Kidney glomerular epithelial cell (primary cell): ENCODE data around the gene COL23A1.

Experiments
- DNase-seq: peaks from one replicate; lab custom pipeline; 2025; lab: John Stamatoyannopoulos, UW

Gene COL23A1

DNA sequence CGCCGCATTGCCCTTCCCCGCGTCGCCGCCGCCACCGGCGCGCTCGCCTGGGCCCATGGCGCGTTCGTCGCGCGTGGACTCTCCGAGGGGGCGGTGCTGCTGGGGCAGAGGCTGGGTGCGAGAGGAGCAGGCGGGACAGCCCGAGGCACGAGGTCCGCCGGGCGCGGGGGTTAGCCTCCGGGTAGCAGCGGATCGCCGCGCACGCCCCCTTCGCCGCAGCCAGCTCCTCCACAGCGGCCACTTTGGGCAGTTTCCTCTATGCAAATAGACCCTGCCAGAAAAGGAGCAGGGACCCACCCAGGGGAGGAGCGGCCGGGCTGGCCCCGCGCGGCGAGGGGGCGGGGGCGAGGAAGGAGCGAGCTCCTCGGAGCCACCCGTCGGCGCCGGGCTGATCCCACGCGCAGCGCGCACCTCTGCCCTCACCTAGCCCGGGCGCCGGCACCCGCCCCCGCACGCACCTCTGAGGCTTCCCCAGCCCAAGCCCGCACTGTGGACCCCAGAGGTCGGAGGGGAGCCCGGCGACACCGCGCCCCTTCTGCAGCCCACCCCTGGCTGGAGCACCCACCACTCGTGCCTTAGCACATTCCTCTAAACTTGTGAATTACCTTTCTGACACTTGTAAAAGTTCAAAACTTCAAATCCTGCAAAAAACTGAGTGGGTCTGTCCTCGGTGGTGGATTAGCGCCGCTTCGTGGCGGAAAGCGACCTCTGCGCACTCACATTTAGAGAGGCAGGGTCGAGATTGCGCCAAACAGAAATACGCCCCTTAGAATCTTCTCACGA lies at the start of gene COL23A1:
TSS of gene COL23A1 (minus strand) at position 253 of the 783 bp plus-strand sequence.
- peak; percentile 46 for DNase-seq

DNA sequence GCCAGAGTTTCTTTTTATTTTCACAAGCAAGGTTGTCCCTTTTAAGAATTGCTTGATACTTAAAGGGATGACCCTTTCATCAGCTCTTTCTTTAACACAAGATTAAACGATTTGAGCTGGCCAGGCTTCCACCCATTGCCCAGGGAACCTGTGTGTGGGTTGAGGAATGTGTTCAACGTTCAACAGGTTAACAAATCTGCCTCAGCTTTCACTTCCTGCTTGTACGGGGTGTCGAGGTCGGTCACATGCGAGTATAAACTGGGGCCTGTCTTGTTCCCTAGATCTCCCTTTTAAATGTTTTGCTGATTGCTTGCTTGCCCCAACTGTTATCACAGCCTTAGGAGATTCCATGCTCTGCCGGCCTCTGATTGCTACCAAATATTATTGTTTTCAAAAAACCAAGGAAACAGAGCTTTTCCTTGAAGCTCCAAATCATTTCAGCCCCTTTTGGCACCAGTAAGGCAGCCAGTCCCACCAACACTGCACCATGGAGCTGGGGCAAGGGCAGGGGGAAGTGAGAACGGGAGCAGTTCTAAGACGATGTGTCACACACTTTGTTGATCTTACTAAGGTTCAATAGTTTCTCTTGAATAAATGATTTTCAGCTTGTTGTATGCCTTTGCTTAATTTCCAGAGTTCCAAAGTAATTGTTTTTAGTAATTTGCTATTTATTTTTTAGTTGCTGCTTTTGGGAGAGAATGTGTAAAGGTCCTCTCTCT lies 47.3 kb upstream of the COL23A1 start:
- DNase-seq: no peak

GRCh38 chr5:178632285-178632684 lies 42.1 kb upstream of the COL23A1 start:
- DNase-seq: no peak

DNA sequence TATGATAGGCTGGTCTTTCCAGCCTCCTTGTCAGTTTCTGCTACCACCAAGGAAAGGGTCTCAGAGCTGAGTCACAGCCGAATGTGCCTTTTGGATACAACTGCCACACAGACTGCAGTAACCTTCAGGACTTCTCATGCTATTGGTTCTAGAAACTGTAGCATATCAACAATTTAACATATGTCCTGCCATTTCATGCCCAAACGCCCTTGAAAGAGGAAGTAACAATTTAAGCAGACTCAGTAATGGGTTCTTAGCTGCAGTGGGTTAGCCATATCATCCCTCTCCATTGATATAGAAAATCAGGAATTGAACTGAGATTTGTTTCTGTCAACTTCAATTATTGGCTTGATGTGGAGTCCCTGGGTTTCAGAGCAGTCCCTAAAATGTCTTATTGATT lies 40.8 kb upstream of the COL23A1 start:
- DNase-seq: no peak

- no peak for DNase-seq
Observed at GRCh38 chr5:178630475-178630930, 40.3 kb upstream of the COL23A1 start.

DNA sequence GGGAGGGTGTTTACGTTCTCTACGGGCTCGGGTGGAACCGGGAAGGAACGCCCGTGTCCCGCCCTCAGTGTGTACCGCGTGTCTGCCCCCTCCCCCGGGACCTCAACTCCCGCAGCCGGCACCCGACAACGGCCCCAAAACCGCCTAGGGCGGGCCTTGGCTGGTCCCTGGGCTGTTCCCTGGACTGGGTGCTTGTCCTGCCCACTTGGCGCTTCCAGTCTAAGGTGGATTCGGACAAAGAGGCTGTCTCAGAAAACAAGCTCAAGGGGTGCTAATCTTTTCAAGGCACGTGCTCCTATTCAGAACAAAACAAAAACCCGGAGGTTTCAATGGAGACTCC lies 37.0 kb upstream of the COL23A1 start:
- no peak for DNase-seq

DNA sequence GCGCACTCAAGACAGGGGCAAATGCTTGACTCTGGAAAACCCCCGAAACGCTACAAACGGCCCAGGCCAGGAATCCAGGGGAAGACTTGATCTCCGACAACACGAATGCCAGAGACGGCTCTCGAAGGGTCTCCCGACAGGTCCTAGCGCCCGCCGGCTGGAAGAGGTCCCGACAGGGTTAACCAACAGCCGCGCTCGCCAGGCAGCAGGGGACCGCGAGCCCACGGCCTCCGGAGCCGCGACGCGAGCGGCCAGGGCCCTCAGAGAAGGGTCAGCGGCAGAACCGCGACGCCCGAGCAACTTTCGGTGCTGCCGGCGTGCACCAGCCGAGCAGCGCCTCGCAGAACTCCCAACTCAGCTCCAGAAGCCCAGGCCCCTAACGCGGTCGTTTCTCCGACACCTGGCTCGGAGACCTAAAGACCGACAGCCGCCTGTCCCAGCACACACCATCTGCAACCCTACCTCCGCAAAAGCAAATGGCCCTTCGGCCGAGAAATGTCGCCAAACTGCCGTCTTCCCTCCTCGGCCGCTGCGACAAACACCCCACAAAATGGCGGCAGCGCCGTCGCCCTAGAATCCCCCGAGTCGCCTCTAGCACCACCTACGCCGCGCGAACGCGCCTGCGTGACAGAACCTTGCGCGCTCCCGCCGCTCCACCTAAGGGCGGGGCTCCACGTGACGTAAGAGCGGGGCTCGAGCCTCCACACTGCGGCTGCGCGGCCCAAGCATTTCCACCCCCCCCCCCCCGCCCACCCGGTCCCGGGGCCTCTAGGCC lies 36.5 kb upstream of the COL23A1 start, which contains the start of gene CLK4:
TSS of gene CLK4 (minus strand) at position 567 of the 775 bp plus-strand sequence. CDS start 3,634 bp downstream, outside the sequence.
- DNase-seq: peak; percentile 93

DNA sequence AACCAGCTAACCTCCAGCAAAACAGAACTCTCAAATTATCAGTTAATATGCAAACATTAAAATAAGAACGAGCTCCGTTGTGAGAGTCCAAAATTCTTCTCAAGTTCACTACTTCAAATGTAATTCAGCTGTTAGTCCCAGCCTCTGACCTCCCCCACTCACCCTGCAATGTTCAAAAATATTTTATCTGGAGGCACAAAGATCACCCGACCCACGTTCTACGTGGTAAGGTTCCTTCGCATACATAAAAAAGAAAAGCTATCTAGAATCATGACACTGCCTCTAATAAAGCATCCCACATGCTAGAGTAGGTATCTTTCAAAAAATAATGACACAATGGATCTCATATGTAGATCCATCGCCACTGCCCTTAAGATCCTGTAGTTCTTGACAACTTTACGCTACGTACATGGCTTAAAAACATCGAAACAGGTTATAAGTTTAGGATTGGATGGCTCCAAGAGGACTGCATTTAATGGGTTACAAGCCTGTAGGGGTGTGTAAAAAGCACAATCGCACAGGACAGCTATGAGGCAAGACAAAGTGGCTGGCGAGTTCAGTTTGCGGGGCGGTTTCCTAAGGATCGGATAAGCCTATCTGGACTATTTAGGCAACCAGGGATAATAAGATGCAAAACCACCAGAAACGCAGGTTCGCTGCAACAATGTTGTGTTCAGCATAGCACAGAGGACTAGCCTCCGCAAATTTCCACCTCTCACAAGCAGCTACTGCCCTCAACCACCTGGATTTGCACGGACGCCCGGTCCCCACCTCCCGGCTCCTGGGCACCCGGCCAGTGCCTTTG lies 35.7 kb upstream of the COL23A1 start:
- no peak for DNase-seq

- no peak for DNase-seq
Observed at GRCh38 chr5:178624631-178625546, 34.7 kb upstream of the COL23A1 start.

DNA sequence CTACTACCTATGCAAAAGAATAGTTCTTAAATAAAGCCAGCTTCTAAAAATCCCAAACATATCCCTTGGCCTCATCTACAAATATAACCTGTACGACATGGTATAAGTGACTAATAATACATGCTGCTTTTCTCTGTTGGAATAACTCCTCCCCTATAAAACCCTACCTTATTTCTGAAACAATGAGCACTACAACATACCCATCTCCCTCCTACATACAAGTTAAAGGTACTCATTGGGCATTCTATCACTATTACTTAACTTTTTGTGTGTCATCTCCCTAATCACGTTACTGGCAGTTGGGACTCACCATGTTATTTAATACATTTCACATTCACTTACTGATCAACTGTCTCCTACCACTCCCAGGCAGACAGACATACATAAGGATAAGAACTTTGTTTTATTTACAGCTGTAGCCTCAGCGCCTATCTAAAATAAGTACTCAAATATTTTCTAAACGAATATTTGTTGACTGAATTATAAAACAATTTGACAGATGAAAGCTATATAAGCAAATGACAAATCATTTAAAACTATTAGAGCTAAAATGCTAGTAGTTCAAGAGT lies 32.6 kb upstream of the COL23A1 start:
- no peak for DNase-seq

GRCh38 chr5:178619390-178619789 lies 29.2 kb upstream of the COL23A1 start:
- no peak for DNase-seq

DNA sequence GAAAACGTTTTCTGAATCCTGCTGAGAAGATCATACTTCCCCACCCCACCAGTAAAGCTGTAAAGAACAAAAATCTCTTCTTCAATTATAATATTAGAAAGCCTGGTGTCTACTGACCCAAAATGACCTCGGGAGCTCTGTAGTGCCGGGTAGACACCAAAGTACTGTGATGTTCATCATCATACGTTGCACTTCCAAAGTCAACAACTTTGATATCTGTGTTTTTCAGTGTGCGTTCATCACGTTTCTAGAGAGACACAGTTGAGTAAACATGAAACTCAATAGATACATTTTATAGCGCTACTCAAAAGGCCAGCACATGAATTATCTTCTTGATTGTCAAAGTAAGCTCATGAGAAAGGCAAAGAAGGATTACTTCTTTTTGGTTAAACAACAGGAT lies 22.1 kb upstream of the COL23A1 start:
- no peak for DNase-seq

- no peak for DNase-seq
Observed at GRCh38 chr5:178606269-178606668, 16.1 kb upstream of the COL23A1 start.

GRCh38 chr5:178605788-178606187 lies 15.6 kb upstream of the COL23A1 start:
- no peak for DNase-seq

- DNase-seq: no peak
Observed at GRCh38 chr5:178602752-178603151, 12.6 kb upstream of the COL23A1 start.

GRCh38 chr5:178595750-178596149 lies 5.6 kb upstream of the COL23A1 start:
- no peak for DNase-seq

DNA sequence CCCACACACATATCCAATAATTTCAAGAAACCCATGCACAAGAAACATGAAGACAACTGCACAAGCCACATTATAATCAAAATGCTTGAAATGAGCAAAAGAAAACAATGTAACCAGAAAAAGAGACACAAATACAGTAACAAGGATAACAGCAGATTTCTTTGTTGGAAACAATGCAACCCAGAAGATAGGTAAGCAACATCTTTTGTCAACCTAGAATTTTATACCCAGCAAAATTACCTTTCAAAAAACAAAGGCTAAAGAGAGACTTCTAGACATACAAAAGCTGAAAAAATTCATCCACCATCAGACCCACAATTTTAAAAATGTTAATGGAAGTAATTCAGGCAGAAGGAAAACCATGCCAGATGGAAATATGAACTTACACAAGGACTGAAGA lies 5.0 kb upstream of the COL23A1 start:
- DNase-seq: no peak

DNA sequence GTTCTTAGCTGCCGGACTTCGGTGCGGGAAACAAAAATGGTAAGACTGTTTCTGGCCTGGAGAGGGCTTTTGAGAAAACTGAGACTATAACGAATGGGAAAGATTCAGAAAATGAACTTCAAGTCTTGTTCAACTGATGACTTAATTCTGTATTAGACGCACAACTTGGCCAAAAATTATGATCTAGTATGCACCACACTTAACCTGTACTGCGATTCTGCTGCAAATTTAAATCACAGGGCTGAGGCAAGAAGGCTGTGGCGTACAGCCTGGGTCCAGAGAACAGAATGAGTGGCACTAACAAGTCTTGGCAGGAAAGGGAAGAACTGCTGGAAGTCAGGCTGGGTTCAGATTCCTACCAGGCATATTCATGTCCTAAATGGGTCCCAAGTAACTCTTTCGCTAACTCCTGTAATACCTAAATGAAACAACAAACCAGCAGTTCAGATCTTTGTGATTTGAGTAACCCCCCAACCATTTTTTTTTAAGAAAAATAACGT lies 781 bp upstream of the COL23A1 start:
- no peak for DNase-seq

DNA sequence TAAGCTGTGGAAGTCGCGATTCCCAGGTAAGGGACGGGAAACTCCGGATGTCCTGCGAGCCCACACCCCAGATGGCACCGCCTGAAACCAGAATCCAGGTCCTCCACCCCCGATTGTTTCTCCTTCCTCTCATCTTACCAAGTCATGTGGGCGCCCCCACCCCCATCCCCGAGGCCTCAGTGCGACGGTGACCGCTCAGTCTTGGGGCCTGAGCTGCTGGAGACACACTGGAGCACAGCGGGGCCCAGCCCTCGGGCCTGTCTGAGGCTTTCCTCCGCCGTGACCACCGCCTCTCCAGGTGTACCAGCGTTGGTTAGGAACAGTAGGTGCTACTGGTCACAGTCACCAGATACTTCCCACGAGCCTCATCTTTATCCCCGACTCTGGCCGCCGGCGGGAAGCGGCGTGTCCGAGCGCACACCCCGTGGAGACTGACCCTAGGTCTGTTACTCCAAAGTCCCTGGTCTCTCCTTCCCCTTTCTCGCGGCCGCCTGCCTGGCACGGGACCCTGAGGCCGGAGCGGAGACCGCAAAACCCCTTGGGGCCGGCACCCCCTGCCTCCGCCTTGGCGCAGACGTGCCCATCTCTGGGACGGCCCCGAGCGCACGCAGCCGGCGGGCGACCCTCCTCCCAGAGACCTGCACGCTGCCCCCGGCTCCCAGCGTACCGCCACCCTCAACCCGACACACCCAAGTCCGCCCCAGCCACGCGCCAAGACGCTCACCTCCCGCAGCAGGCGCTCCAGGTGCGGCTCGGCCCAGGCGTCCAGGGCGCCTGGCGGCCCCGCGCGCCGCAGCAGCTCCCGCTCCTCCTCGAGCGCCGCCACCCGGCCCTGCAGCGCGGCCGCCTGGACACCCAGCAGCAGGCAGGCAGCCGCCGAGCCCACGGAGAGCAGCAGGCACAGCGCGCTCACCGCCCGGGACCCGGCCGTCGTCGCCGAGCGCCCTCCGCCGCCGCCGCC lies 733 bp downstream of the COL23A1 start:
- DNase-seq: peak; percentile 21
